K562 (cell line): ENCODE data around the gene RNF168. TPM values are rescaled to one million over a fixed set of nuclear protein-coding genes. Genes with fewer than 3 reads are reported as not detected.
A peak's percentile ranks its signal among the peaks of the same experiment; 100 is the strongest.
"Not testable (repeated sequence)": the region's sequence is repeated elsewhere in the genome, so short reads cannot be mapped to it uniquely, and the experiment has no call there.

Experiments used
- ARID1B ChIP-seq: fragments of 450-650 bp; IDR thresholded peaks from 2 replicates; pipeline ENCODE4 v1.6.1; 2016; ENCODE audit warnings: antibody characterized with exemption, mild to moderate bottlenecking, inconsistent platforms
- ATF1 ChIP-seq, 2 experiments: fragments of 450-650 bp in 1 of 2; IDR thresholded peaks; 2 replicates each; pipeline ENCODE4 v1.6.1; 2016; ENCODE audit warnings: missing compliant biosample characterization in 1 of 2, missing genetic modification characterization in 1 of 2
- BHLHE40 ChIP-seq: IDR thresholded peaks from 2 replicates; pipeline ENCODE4 v1.6.1; 2011; ENCODE audit warnings: low read length, improper control_type of control experiment
- BMI1 ChIP-seq: fragments of 150-350 bp; IDR thresholded peaks from 2 replicates; pipeline ENCODE4 v1.6.1; 2014; ENCODE audit warnings: low read length
- CBFA2T2 ChIP-seq: fragments of 450-650 bp; conservative IDR thresholded peaks from 2 replicates; pipeline ENCODE4 v1.6.1; 2017; ENCODE audit warnings: mild to moderate bottlenecking
- CBFA2T3 ChIP-seq: fragments of 450-650 bp; IDR thresholded peaks from 2 replicates; pipeline ENCODE4 v1.6.1; 2017
- CC2D1A ChIP-seq: fragments of 450-650 bp; IDR thresholded peaks from 2 replicates; pipeline ENCODE4 v1.6.1; 2017; ENCODE audit warnings: mild to moderate bottlenecking
- FOXJ2 ChIP-seq: fragments of 200-800 bp; sonication (Bioruptor generic); IDR thresholded peaks from 2 replicates; pipeline ENCODE4 v1.6.1; 2016; ENCODE audit warnings: missing genetic modification characterization, missing compliant biosample characterization
- HDAC3 ChIP-seq: fragments of 450-650 bp; IDR thresholded peaks from 2 replicates; pipeline ENCODE4 v1.6.1; 2018; ENCODE audit warnings: borderline replicate concordance, mild to moderate bottlenecking, moderate library complexity; ENCODE audit not compliant: partially characterized antibody
- JUN ChIP-seq, 2 experiments: sonication (generic) in 1 of 2; formaldehyde crosslinking in 1 of 2; IDR thresholded peaks; 2 replicates each; pipeline versions ENCODE4 v1.6.1 to v1.8.0; 2012 to 2022; ENCODE audit warnings: borderline replicate concordance in 2 of 2, mild to moderate bottlenecking in 2 of 2, improper control_type of control experiment in 1 of 2, low read depth in 1 of 2, low read length in 1 of 2, missing genetic modification reagents in 1 of 2
- MEF2A ChIP-seq: IDR thresholded peaks from 2 replicates; pipeline ENCODE4 v1.6.1; 2011; ENCODE audit warnings: low read depth, mild to moderate bottlenecking, low read length, moderate library complexity; ENCODE audit not compliant: control insufficient read depth
- PML ChIP-seq: IDR thresholded peaks from 2 replicates; pipeline ENCODE4 v1.6.1; 2012; ENCODE audit warnings: low read length, inconsistent platforms
- RFX1 ChIP-seq: fragments of 450-650 bp; IDR thresholded peaks from 2 replicates; pipeline ENCODE4 v1.6.1; 2016; ENCODE audit warnings: mild to moderate bottlenecking, moderate library complexity
- SOX6 ChIP-seq: fragments of 450-650 bp; IDR thresholded peaks from 2 replicates; pipeline ENCODE4 v1.6.1; 2014; ENCODE audit warnings: mild to moderate bottlenecking
- TAL1 ChIP-seq: fragments of 450-650 bp; IDR thresholded peaks from 2 replicates; pipeline ENCODE4 v1.6.1; 2016; ENCODE audit warnings: mild to moderate bottlenecking
- TCF7 ChIP-seq: sonication (generic); IDR thresholded peaks from 2 replicates; pipeline ENCODE4 v1.6.1; 2016; ENCODE audit warnings: antibody characterized with exemption, borderline replicate concordance
- TEAD1 ChIP-seq, 2 experiments: fragments of 450-650 bp in 1 of 2; sonication (generic) in 1 of 2; formaldehyde crosslinking; IDR thresholded peaks; 2 replicates each; pipeline versions ENCODE4 v1.4.0 to v1.8.0; 2020 to 2022; ENCODE audit warnings: mild to moderate bottlenecking in 2 of 2, missing genetic modification reagents in 1 of 2
- TRIM24 ChIP-seq, 2 experiments: fragments of 450-650 bp; IDR thresholded peaks; 2 replicates each; pipeline ENCODE4 v1.6.1; 2016
- ZBED1 ChIP-seq: IDR thresholded peaks from 2 replicates; pipeline ENCODE4 v1.6.1; 2014
- ZNF274 ChIP-seq: IDR thresholded peaks from 2 replicates; pipeline ENCODE4 v1.6.1; 2011; ENCODE audit warnings: low read depth, mild to moderate bottlenecking, low read length, moderate library complexity, borderline replicate concordance
- ZNF644 ChIP-seq: fragments of 200-800 bp; sonication (Bioruptor generic); IDR thresholded peaks from 2 replicates; pipeline ENCODE4 v1.6.1; 2016; ENCODE audit warnings: low read depth, missing genetic modification characterization, missing compliant biosample characterization
- polyA plus RNA-seq, 8 experiments: library from polyadenylated mRNA; depleted of rRNA in 4 of 8; stranded (reverse) in 5 of 8; unstranded in 3 of 8; fragments of >200 nt; fragmentation: Nextera tagmentation in 2 of 8; fragmentation: Illumina TruSeq in 1 of 8; extraction: Ambion mirVana in 2 of 8; extraction: Trizol in 1 of 8; gene quantifications; 2 replicates each; pipeline versions ENCODE4 v1.2.1 to v1.2.3, GENCODE V29; 2011 to 2014; ENCODE audit warnings: inconsistent platforms in 1 of 8, missing spikeins in 1 of 8
- total RNA-seq, 7 experiments: library from RNA; depleted of rRNA in 6 of 7; stranded (reverse); fragments of >200 nt in 6 of 7; fragmentation: Illumina TruSeq in 2 of 7; extraction: Trizol in 2 of 7; gene quantifications; 2 replicates each; pipeline versions ENCODE4 v1.2.1 to v1.2.3, GENCODE V29; 2011 to 2021; ENCODE audit warnings: low replicate concordance in 1 of 7
- TF ChIP-seq, protein P1 (sequence below), 2 experiments: fragments of 150-350 bp in 1 of 2; IDR thresholded peaks; 2 replicates each; pipeline ENCODE4 v1.6.1; 2012 to 2016; ENCODE audit warnings: low read depth in 2 of 2, low read length in 2 of 2, mild to moderate bottlenecking in 1 of 2, moderate library complexity in 1 of 2
- TF ChIP-seq, protein P2 (sequence below): sonication (generic); formaldehyde crosslinking; IDR thresholded peaks from 2 replicates; pipeline ENCODE4 v1.8.0; 2022; ENCODE audit warnings: missing genetic modification reagents, mild to moderate bottlenecking, moderate library complexity, borderline replicate concordance
- TF ChIP-seq, protein P3 (sequence below): sonication (generic); IDR thresholded peaks from 2 replicates; pipeline ENCODE4 v1.6.1; 2016

Gene RNF168
- total and polyA plus RNA-seq, 9 of the 15 experiments (the other 6 are each of a cell fraction or from before 2014, with no cell fraction given), result 6.0 to 32.1 (median 16.6) TPM

DNA sequence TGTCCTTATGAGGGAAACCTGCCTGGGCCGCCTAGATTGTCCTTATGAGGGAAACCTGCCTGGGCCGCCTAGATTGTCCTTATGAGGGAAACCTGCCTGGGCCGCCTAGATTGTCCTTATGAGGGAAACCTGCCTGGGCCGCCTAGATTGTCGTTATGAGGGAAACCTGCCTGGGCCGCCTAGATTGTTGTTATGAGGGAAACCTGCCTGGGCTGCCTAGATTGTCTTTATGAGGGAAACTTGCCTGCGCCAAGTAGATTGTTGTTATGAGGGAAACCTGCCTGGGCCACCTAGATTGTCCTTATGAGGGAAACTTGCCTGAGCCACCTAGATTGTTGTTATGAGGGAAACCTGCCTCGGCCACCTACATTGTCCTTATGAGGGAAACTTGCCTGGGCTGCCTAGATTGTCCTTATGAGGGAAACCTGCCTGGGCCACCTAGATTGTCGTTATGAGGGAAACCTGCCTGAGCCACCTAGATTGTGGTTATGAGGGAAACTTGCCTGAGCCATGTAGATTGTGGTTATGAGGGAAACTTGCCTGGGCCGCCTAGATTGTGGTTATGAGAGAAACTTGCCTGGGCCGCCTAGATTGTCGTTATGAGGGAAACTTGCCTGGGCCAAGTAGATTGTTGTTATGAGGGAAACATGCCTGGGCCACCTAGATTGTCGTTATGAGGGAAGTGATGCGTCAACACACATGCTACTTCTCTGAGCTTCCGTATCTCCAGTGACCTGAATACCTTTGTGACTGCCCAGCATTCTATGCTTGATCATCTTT is 8.3 kb upstream of the RNF168 start (continued):
- TF ChIP-seq SOX6 (peak; percentile 91), HDAC3 (peak; percentile 57), CC2D1A (peak; percentile 87), TRIM24 (IDR thresholded peaks at IDR 0.05) (peak; percentile 99), CBFA2T2 (peak; percentile 98), RFX1 (peak; percentile 84), MEF2A (peak; percentile 71), TCF7 (peak; percentile 32; the same call in 1 of the 2 replicates), ARID1B (peak; percentile 95), ZNF274 (peak; percentile 87; the same call in 1 of the 2 replicates), TAL1 (peak; percentile 98), TEAD1 (CRISPR knock-in tag; IDR thresholded peaks at IDR 0.05) (0 out of 4 replicates have a peak, but pooled peaks of 1 of the 2 experiments have one; percentile 5), ZNF644 (tag) (peak; percentile 93), BMI1 (0 out of 2 replicates have a peak, but pooled peaks have one; percentile 40), PML (peak; percentile 99), FOXJ2 (tag) (peak; percentile 87), ATF1 (tag; IDR thresholded peaks at IDR 0.05) (peak; percentile 73), ZBED1 (peak; percentile 95; the same call in 1 of the 2 replicates), CBFA2T3 (peak; percentile 97), JUN (IDR thresholded peaks at IDR 0.05; ENCODE audit: borderline replicate concordance, low read depth, low read length) (peak; percentile 86), BHLHE40 (peak; percentile 61)
- TF ChIP-seq, protein P1, sequence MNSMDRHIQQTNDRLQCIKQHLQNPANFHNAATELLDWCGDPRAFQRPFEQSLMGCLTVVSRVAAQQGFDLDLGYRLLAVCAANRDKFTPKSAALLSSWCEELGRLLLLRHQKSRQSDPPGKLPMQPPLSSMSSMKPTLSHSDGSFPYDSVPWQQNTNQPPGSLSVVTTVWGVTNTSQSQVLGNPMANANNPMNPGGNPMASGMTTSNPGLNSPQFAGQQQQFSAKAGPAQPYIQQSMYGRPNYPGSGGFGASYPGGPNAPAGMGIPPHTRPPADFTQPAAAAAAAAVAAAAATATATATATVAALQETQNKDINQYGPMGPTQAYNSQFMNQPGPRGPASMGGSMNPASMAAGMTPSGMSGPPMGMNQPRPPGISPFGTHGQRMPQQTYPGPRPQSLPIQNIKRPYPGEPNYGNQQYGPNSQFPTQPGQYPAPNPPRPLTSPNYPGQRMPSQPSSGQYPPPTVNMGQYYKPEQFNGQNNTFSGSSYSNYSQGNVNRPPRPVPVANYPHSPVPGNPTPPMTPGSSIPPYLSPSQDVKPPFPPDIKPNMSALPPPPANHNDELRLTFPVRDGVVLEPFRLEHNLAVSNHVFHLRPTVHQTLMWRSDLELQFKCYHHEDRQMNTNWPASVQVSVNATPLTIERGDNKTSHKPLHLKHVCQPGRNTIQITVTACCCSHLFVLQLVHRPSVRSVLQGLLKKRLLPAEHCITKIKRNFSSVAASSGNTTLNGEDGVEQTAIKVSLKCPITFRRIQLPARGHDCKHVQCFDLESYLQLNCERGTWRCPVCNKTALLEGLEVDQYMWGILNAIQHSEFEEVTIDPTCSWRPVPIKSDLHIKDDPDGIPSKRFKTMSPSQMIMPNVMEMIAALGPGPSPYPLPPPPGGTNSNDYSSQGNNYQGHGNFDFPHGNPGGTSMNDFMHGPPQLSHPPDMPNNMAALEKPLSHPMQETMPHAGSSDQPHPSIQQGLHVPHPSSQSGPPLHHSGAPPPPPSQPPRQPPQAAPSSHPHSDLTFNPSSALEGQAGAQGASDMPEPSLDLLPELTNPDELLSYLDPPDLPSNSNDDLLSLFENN (IDR thresholded peaks at IDR 0.05; ENCODE audit: low read depth in 2 of 2, low read length in 2 of 2), result peak in 1 of 2 experiments; percentile 99; a peak in 2 of 4 replicates
- TF ChIP-seq, protein P2, sequence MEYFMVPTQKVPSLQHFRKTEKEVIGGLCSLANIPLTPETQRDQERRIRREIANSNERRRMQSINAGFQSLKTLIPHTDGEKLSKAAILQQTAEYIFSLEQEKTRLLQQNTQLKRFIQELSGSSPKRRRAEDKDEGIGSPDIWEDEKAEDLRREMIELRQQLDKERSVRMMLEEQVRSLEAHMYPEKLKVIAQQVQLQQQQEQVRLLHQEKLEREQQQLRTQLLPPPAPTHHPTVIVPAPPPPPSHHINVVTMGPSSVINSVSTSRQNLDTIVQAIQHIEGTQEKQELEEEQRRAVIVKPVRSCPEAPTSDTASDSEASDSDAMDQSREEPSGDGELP (CRISPR knock-in tag), result peak; percentile 51; the same call in 1 of the 2 replicates
- TF ChIP-seq, protein P3, sequence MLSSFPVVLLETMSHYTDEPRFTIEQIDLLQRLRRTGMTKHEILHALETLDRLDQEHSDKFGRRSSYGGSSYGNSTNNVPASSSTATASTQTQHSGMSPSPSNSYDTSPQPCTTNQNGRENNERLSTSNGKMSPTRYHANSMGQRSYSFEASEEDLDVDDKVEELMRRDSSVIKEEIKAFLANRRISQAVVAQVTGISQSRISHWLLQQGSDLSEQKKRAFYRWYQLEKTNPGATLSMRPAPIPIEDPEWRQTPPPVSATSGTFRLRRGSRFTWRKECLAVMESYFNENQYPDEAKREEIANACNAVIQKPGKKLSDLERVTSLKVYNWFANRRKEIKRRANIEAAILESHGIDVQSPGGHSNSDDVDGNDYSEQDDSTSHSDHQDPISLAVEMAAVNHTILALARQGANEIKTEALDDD, result peak; percentile 76
- TF ChIP-seq ATF1 (CRISPR knock-in tag; IDR thresholded peaks at IDR 0.05); JUN (CRISPR knock-in tag; IDR thresholded peaks at IDR 0.05; ENCODE audit: borderline replicate concordance): not testable (repeated sequence)
